Measurements from ENCODE around the gene CLDN1. TPM values are rescaled to one million over a fixed set of nuclear protein-coding genes. Genes with fewer than 3 reads are reported as not detected.

Gene CLDN1
- total RNA-seq, 4 donors from 2014 or later, result 0.25 to 1.00 (median 0.36) TPM; not detected in 1

DNA sequence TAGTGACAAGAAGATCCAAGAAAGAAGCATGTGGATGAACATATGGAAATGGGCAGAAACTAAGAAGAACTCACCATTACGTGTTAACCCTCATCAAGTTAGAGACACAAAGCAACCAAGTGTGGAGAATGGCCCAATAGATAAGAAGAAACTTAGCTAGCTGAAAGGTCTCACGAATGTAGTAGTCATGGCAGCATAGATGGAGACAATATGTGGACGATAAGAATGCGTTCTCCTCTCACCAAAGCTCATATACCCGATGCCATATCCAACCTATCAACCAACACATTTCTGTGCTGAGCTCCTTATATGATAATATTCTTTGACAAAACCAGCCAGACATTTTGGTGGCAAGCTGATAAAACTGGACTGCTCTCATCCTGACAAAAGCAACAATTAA is 15.1 kb upstream of the CLDN1 start:
- in situ Hi-C loops (cut with MboI; ENCODE audit: low sequenced_read_pairs in 4 of 4), result no loop called here
- DNase-seq (no peak), ATAC-seq (no peak)
- no peak overlapping the region for H3K4me3 ChIP-seq
- H3K27ac ChIP-seq, result no peak overlapping the region
- intact Hi-C loops (cut with DNase I; ENCODE audit: low total_unique reads), result no loop called here
- no peak for TF ChIP-seq POLR2A (IDR thresholded peaks at IDR 0.05)
- TF ChIP-seq, protein P1, sequence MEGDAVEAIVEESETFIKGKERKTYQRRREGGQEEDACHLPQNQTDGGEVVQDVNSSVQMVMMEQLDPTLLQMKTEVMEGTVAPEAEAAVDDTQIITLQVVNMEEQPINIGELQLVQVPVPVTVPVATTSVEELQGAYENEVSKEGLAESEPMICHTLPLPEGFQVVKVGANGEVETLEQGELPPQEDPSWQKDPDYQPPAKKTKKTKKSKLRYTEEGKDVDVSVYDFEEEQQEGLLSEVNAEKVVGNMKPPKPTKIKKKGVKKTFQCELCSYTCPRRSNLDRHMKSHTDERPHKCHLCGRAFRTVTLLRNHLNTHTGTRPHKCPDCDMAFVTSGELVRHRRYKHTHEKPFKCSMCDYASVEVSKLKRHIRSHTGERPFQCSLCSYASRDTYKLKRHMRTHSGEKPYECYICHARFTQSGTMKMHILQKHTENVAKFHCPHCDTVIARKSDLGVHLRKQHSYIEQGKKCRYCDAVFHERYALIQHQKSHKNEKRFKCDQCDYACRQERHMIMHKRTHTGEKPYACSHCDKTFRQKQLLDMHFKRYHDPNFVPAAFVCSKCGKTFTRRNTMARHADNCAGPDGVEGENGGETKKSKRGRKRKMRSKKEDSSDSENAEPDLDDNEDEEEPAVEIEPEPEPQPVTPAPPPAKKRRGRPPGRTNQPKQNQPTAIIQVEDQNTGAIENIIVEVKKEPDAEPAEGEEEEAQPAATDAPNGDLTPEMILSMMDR (IDR thresholded peaks at IDR 0.05 in 4 of 5, conservative IDR thresholded peaks at IDR 0.05 in 1 of 5), result no peak
- no peaks in the 10 kb centered on the region for H3K36me3 ChIP-seq
- no peaks in the 10 kb centered on the region for H3K9me3 ChIP-seq
- no peaks in the 10 kb centered on the region for H3K4me1 ChIP-seq
- no peaks in the 10 kb centered on the region for H3K27me3 ChIP-seq

DNA sequence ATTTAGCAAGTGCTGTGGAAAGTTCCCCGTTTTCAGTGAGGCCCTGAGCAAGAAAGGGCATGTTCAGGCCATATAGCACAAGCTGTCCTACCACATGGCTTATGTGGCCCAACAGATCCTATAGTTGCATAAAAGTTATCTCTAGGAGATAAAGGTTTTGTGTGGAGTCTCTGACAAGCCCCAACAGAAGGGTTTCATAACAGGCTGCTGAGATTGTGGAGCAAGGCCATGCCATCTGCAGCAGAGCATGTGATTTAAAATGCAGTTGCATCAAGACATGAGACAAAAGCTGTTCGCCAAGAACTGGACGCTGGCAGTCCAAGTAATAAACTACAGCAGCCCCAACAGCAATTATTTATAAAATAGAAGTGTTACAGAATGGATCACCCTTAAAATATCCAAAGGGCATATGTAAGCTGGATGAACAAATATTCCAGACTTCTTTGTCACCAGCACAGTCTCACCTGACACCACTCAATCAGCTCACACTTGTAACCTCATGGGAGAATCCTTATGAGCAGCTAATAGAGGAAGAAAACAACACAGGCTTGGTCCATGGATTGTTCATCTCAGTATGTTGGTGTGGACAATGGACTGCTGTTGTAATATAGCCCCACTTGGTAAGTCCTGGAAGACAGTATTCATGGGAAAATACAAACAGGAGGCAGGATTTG is 14.4 kb upstream of the CLDN1 start:
- Histone ChIP-seq H3K9me3 (no peaks in the 10 kb centered on the region), H3K36me3 (no peaks in the 10 kb centered on the region), H3K27me3 (no peaks in the 10 kb centered on the region), H3K4me3 (no peak overlapping the region), H3K27ac (no peak overlapping the region), H3K4me1 (no peaks in the 10 kb centered on the region)
- intact Hi-C loops (cut with DNase I; ENCODE audit: low total_unique reads) (no loop called here), in situ Hi-C loops (cut with MboI; ENCODE audit: low sequenced_read_pairs in 4 of 4) (no loop called here)
- TF ChIP-seq, protein P1 (IDR thresholded peaks at IDR 0.05 in 4 of 5, conservative IDR thresholded peaks at IDR 0.05 in 1 of 5), result no peak
- TF ChIP-seq POLR2A (IDR thresholded peaks at IDR 0.05), result no peak
- ATAC-seq, result no peak
- DNase-seq, result no peak

DNA sequence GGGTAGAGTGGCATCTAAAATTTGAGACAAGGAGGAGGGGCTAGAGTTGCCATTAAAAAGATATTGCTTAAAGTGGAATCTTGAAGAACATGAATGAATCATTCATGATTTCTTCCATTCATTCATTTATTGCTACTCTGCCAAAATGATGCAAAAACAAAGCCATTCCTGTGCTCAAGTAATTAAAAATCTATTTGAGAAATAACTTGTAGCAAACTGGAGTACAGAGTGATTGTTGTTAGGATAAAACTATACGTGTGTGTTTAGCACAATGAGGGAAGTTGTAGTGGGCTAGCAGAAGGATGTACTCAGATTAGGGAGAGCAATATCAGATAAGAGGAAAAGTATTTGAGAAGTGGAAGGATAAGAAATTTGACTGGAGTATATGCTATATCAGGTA is 11.7 kb upstream of the CLDN1 start:
- ATAC-seq, result no peak
- in situ Hi-C loops (cut with MboI; ENCODE audit: low sequenced_read_pairs in 4 of 4), result no loop called here

DNA sequence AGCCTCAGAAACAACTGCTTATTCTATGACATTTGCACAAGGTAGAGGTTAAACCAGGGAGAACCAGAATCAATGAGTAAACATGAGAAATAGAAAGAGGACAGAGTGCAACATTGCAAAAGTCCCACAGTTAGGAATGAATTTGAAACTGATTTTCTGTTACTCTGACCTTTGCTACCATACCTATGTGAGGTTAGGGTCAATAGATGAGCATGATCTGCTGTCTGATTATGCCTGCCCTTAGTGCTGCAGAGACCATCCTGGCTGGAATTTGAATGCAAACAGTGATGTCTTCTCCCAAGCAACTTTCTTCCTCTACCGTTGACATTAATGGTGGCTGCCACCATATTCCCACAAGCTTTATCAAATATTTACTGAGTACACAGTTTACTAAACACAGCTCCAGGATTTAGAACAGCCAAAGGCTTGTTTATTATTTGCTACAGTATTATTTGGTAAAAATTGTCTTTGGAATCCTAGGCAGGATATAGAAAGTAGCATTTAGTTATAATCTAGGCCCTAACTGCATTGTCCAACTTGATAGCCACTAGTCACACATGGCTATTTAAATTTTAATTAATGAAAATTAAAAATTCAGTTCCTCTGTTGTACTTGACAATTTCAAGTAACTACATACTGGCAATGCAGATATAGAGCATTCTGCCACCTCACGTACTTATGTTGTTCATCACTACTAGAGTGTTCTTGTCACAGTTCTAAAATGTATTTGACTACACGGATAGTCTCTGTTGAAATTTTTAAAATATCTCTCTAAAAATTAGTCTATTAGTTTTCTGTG is 8.9 kb upstream of the CLDN1 start:
- intact Hi-C loops (cut with DNase I; ENCODE audit: low total_unique reads), result no loop called here
- no peak for DNase-seq
- ATAC-seq, result no peak
- no peaks in the 10 kb centered on the region for H3K36me3 ChIP-seq
- H3K27me3 ChIP-seq, result no peaks in the 10 kb centered on the region
- H3K4me1 ChIP-seq, result no peaks in the 10 kb centered on the region
- H3K4me3 ChIP-seq, result no peak overlapping the region
- H3K9me3 ChIP-seq, result no peaks in the 10 kb centered on the region
- in situ Hi-C loops (cut with MboI; ENCODE audit: low sequenced_read_pairs in 4 of 4), result no loop called here
- no peak overlapping the region for H3K27ac ChIP-seq
- TF ChIP-seq, protein P1 (IDR thresholded peaks at IDR 0.05 in 4 of 5, conservative IDR thresholded peaks at IDR 0.05 in 1 of 5), result no peak
- no peak for TF ChIP-seq POLR2A (IDR thresholded peaks at IDR 0.05)

More for the DNA sequence above, 11.7 kb upstream of the CLDN1 start:
- no peaks in the 10 kb centered on the region for H3K9me3 ChIP-seq
- no peak overlapping the region for H3K4me3 ChIP-seq
- intact Hi-C loops (cut with DNase I; ENCODE audit: low total_unique reads), result no loop called here
- DNase-seq, result no peak
- no peak overlapping the region for H3K27ac ChIP-seq
- no peaks in the 10 kb centered on the region for H3K36me3 ChIP-seq
- no peak for TF ChIP-seq POLR2A (IDR thresholded peaks at IDR 0.05)
- TF ChIP-seq, protein P1 (IDR thresholded peaks at IDR 0.05 in 4 of 5, conservative IDR thresholded peaks at IDR 0.05 in 1 of 5), result no peak
- no peaks in the 10 kb centered on the region for H3K4me1 ChIP-seq
- H3K27me3 ChIP-seq, result no peaks in the 10 kb centered on the region

Data from gastrocnemius medialis (tissue), 4 donors.